IMR-90 (cell line): ENCODE data around the gene PAFAH1B1. TPM values are rescaled to one million over a fixed set of nuclear protein-coding genes. Genes with fewer than 3 reads are reported as not detected.

Experiments used
- ATAC-seq: fragments of 200-7000 bp; cut with Tn5 transposase; 2 replicates; pipeline ENCODE4 v1.9.1; 2020; ENCODE audit warnings: low read depth, mild to moderate bottlenecking, moderate library complexity
- BruUV-seq: library from RNA; stranded (reverse); fragments of 400-500 nt; replicated peaks from 2 replicates; lab custom pipeline; 2021; lab: Mats Ljungman, UMichigan
- CTCF ChIA-PET: fragments of 300-600 bp; formaldehyde crosslinking; extraction: SDS; loops from one replicate; lab custom pipeline; 2021; ENCODE audit warnings: antibody characterized with exemption; lab: Yijun Ruan, JAX
- POLR2A ChIA-PET: fragments of 300-600 bp; sonication (Branson Sonifier 250); formaldehyde crosslinking; loops from one replicate; lab custom pipeline; 2022; ENCODE audit warnings: antibody characterized with exemption; ENCODE audit not compliant: unreplicated experiment; lab: Charles Lee
- DNase-seq: peaks from one replicate; pipeline ENCODE4 v3.0.0; 2013
- H2AFZ ChIP-seq: replicated peaks from 2 replicates; pipeline ENCODE3; 2013; ENCODE audit warnings: low read length, mild to moderate bottlenecking; ENCODE audit not compliant: poor library complexity
- H2AK5ac ChIP-seq: 2 replicates; pipeline ENCODE4 v1.6.1; 2013; ENCODE audit warnings: low read depth, low read length, inconsistent platforms
- H2AK9ac ChIP-seq: replicated peaks from 2 replicates; pipeline ENCODE3; 2013; ENCODE audit warnings: mild to moderate bottlenecking, low read depth, low read length, moderate library complexity; ENCODE audit not compliant: poor library complexity
- H2BK120ac ChIP-seq: 2 replicates; pipeline ENCODE4 v1.6.1; 2013; ENCODE audit warnings: low read depth, low read length, inconsistent platforms
- H2BK15ac ChIP-seq: 3 replicates; pipeline ENCODE4 v1.6.1; 2013; ENCODE audit warnings: low read depth, low read length, inconsistent platforms
- H2BK20ac ChIP-seq: 2 replicates; pipeline ENCODE4 v1.6.1; 2013; ENCODE audit warnings: low read depth, mild to moderate bottlenecking, inconsistent platforms, low read length, moderate library complexity
- H2BK5ac ChIP-seq: 2 replicates; pipeline ENCODE4 v1.6.1; 2013; ENCODE audit warnings: mild to moderate bottlenecking, low read depth, low read length, inconsistent platforms; ENCODE audit not compliant: poor library complexity, severe bottlenecking
- H3K14ac ChIP-seq: replicated peaks from 2 replicates; pipeline ENCODE4 v1.6.1; 2013; ENCODE audit warnings: low read depth, low read length, inconsistent platforms
- H3K18ac ChIP-seq: 2 replicates; pipeline ENCODE4 v1.6.1; 2013; ENCODE audit warnings: low read depth, low read length, control low read depth
- H3K23ac ChIP-seq: 2 replicates; pipeline ENCODE4 v1.6.1; 2013; ENCODE audit warnings: low read depth, low read length, inconsistent platforms
- H3K27ac ChIP-seq: 2 replicates; pipeline ENCODE4 v1.5.1; 2013; ENCODE audit warnings: mild to moderate bottlenecking, control low read depth, low read length; ENCODE audit not compliant: insufficient read depth
- H3K27me3 ChIP-seq: 2 replicates; pipeline ENCODE4 v1.6.1; 2013; ENCODE audit warnings: low read length; ENCODE audit not compliant: control insufficient read depth, insufficient read depth
- H3K36me3 ChIP-seq: 2 replicates; pipeline ENCODE4 v1.6.1; 2013; ENCODE audit warnings: low read length, mixed read lengths; ENCODE audit not compliant: control insufficient read depth, insufficient read depth
- H3K4ac ChIP-seq: 2 replicates; pipeline ENCODE4 v1.6.1; 2013; ENCODE audit warnings: low read depth, low read length, inconsistent platforms
- H3K4me1 ChIP-seq: 2 replicates; pipeline ENCODE4 v1.6.1; 2013; ENCODE audit warnings: low read length, mixed read lengths; ENCODE audit not compliant: control insufficient read depth, insufficient read depth
- H3K4me2 ChIP-seq: 2 replicates; pipeline ENCODE4 v1.6.1; 2013; ENCODE audit warnings: low read depth, mild to moderate bottlenecking, control low read depth, low read length, moderate library complexity
- H3K4me3 ChIP-seq: 2 replicates; pipeline ENCODE4 v1.5.1; 2013; ENCODE audit warnings: low read depth, mild to moderate bottlenecking, control low read depth, low read length, moderate library complexity; ENCODE audit not compliant: insufficient read depth
- H3K56ac ChIP-seq: 2 replicates; pipeline ENCODE4 v1.6.1; 2013; ENCODE audit warnings: low read length, inconsistent platforms; ENCODE audit not compliant: insufficient read depth; ENCODE audit errors: extremely low read depth
- H3K79me1 ChIP-seq, 2 experiments: 2 replicates each; pipeline ENCODE4 v1.6.1; 2013; ENCODE audit warnings: low read length in 2 of 2, inconsistent platforms in 1 of 2, low read depth in 1 of 2
- H3K9ac ChIP-seq: 2 replicates; pipeline ENCODE4 v1.6.1; 2013; ENCODE audit warnings: low read depth, low read length, control low read depth
- H3K9me1 ChIP-seq: 2 replicates; pipeline ENCODE4 v1.6.1; 2013; ENCODE audit warnings: low read length, inconsistent platforms; ENCODE audit not compliant: insufficient read depth
- H3K9me3 ChIP-seq: 2 replicates; pipeline ENCODE4 v1.6.1; 2013; ENCODE audit warnings: low read length; ENCODE audit not compliant: control insufficient read depth, insufficient read depth
- H4K20me1 ChIP-seq: 2 replicates; pipeline ENCODE4 v1.6.1; 2013; ENCODE audit warnings: low read length, inconsistent platforms; ENCODE audit not compliant: insufficient read depth
- H4K5ac ChIP-seq: 2 replicates; pipeline ENCODE4 v1.6.1; 2013; ENCODE audit warnings: mild to moderate bottlenecking, low read depth, low read length, control low read depth
- H4K8ac ChIP-seq, 2 experiments: 2 replicates each; pipeline ENCODE4 v1.6.1; 2013; ENCODE audit warnings: low read depth in 2 of 2, low read length in 2 of 2, control low read depth in 1 of 2, inconsistent platforms in 1 of 2
- H4K91ac ChIP-seq: 2 replicates; pipeline ENCODE4 v1.6.1; 2013; ENCODE audit warnings: low read depth, low read length, inconsistent platforms; ENCODE audit not compliant: insufficient read depth
- BHLHE40 ChIP-seq: fragments of 150-350 bp; IDR thresholded peaks from 2 replicates; pipeline ENCODE4 v1.6.1; 2016; ENCODE audit warnings: mild to moderate bottlenecking, low read depth, low read length
- FOS ChIP-seq: fragments of 150-350 bp; IDR thresholded peaks from 2 replicates; pipeline ENCODE4 v1.6.1; 2016; ENCODE audit warnings: low read depth, low read length
- MXI1 ChIP-seq: IDR thresholded peaks from 2 replicates; pipeline ENCODE4 v1.6.1; 2012; ENCODE audit warnings: low read depth, mild to moderate bottlenecking, low read length, moderate library complexity, borderline replicate concordance
- RAD21 ChIP-seq: IDR thresholded peaks from 2 replicates; pipeline ENCODE4 v1.6.1; 2012; ENCODE audit warnings: low read length, improper control_type of control experiment
- WGBS, 2 experiments: methylation state at CpG; one replicate each; pipeline versions ENCODE4 v1.1.5 to v1.1.7; 2013; ENCODE audit warnings: missing lambda C conversion rate in 2 of 2; ENCODE audit not compliant: insufficient read length in 1 of 2; ENCODE audit errors: extremely low coverage in 2 of 2; 5-methylcytosine and 5-hydroxymethylcytosine counted together
- dilution Hi-C: fragments of 300-500 bp; cut with HindIII; formaldehyde crosslinking; loops from one replicate; pipeline ENCODE4 v1.14.3; 2018; ENCODE audit warnings: low sequenced_read_pairs; ENCODE audit not compliant: unreplicated experiment
- in situ Hi-C: fragments of 300-500 bp; cut with MboI; formaldehyde crosslinking; loops from 3 replicates; pipeline ENCODE4 v1.14.3; 2019; ENCODE audit warnings: low sequenced_read_pairs, inconsistent platforms, mixed read lengths
- intact Hi-C: fragments of 100-400 bp; cut with micrococcal nuclease; formaldehyde crosslinking; loops from 2 replicates; pipeline ENCODE4 v1.10.0; 2022
- polyA plus RNA-seq, 3 experiments: library from polyadenylated mRNA; depleted of rRNA; stranded (reverse); fragments of >200 nt; gene quantifications; 2 replicates each; pipeline ENCODE4 v1.2.3, GENCODE V29; 2012; ENCODE audit warnings: low replicate concordance in 1 of 3
- total RNA-seq: library from RNA; depleted of rRNA; stranded (reverse); fragments of >200 nt; gene quantifications from 2 replicates; pipeline ENCODE4 v1.2.3, GENCODE V29; 2012
- TF ChIP-seq, protein P1 (sequence below): fragments of 150-350 bp; IDR thresholded peaks from 2 replicates; pipeline ENCODE4 v1.6.1; 2017; ENCODE audit warnings: mild to moderate bottlenecking, antibody characterized with exemption, low read length, low read depth

Gene PAFAH1B1
- total and polyA plus RNA-seq, 2 of the 4 experiments (the other 2 are of a cell fraction): 64.5 to 127 TPM

DNA sequence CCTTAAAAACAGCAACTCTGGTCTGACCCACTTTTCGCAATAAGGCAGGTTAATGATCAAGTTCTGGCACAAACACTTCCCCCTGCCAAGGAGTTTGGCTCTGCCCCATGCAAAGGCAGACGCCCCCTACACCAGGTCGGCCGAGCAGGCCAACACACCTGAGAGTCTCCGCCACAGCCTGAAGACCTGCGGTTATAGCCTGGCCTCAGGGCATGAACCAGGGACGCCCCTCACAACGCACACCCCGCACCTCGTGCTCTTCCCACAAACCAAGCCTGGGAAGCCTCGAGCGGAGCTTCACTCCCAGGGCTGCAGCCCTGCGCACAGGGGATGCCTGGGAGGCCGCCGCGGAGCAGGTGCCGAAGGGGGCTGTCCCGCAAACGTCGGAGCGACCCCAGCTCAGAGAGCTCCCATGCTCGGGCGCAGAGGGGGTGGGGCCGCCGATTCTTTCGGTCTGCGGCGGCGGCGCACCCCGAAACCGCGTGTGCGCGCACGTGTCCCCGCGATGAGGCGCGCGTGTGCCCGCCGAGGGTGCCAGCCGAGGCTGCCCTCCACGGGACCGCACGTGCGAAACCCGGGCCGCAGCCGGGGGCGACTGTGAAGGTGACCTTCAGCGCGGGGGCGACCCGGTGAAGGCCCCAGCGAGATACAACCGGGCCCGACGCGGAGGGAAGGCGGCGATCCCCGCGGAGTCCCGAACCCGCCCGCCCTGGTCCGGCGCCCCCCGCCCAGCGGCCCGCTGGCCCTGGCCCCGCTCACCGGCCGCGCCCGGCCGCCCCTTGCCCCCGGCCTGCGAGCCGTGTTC lies 117.6 kb downstream of the PAFAH1B1 start:
- peaks cover 18% of the 10 kb centered on the region for H3K4me1 ChIP-seq
- H3K9me3 ChIP-seq: no peaks in the 10 kb centered on the region

More for the DNA sequence above, 117.6 kb downstream of the PAFAH1B1 start:
- Histone ChIP-seq H3K23ac (peak overlapping the region; percentile 83), H3K79me1 (peaks cover 3 to 59% of the 10 kb centered on the region in 2 experiments; a peak in 3 of 4 replicates), H2BK5ac (no peak overlapping the region), H2BK15ac (no peak overlapping the region), H2BK120ac (no peak overlapping the region), H3K36me3 (no peaks in the 10 kb centered on the region), H3K27me3 (no peaks in the 10 kb centered on the region), H3K18ac (no peak overlapping the region), H3K4me3 (peak overlapping the region; percentile 66), H3K27ac (peak overlapping the region; percentile 47; the same call in 1 of the 2 replicates), H2BK20ac (no peak overlapping the region), H4K91ac (no peak overlapping the region), H3K9ac (peak overlapping the region; percentile 25), H3K4ac (peak overlapping the region; percentile 68), H4K5ac (no peak overlapping the region), H3K9me1 (peaks cover 18% of the 10 kb centered on the region), H3K14ac (0 out of 2 replicates have a peak overlapping the region, but pooled peaks have one; percentile 9), H2AFZ (peak overlapping the region; percentile 100), H4K8ac (peak overlapping the region in 1 of 2 experiments; percentile 60; a peak in 1 of 4 replicates), H2AK9ac (peak overlapping the region; percentile 96), H2AK5ac (peak overlapping the region; percentile 80), H4K20me1 (peaks cover 49% of the 10 kb centered on the region), H3K4me2 (peak overlapping the region; percentile 84), H3K56ac (peak overlapping the region; percentile 46; the same call in 1 of the 2 replicates)
- POLR2A ChIA-PET: no interaction called here
- intact Hi-C loops: no loop called here
- ATAC-seq (peak; percentile 10), DNase-seq (no peak)
- dilution Hi-C loops: no loop called here
- no peak for TF ChIP-seq FOS
- TF ChIP-seq BHLHE40: peak; percentile 80
- TF ChIP-seq MXI1: peak; percentile 86
- TF ChIP-seq, protein P1, sequence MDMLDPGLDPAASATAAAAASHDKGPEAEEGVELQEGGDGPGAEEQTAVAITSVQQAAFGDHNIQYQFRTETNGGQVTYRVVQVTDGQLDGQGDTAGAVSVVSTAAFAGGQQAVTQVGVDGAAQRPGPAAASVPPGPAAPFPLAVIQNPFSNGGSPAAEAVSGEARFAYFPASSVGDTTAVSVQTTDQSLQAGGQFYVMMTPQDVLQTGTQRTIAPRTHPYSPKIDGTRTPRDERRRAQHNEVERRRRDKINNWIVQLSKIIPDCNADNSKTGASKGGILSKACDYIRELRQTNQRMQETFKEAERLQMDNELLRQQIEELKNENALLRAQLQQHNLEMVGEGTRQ: 0 out of 2 replicates have a peak, but pooled peaks have one; percentile 11
- no peak for TF ChIP-seq RAD21
- in situ Hi-C loops: no loop called here
- 1% methylated on average over 49 of the region's 82 CpGs; no CpG with 5 or more reads in 1 of the 2 experiments for WGBS, 2 experiments
- CTCF ChIA-PET: no interaction called here
- no TSS peak for BruUV-seq
